SK-N-SH treated with all-trans-retinoic acid at 6 μM for 48 hours (cell line): ENCODE data around the gene DMD.

Source experiments
- TOX ChIP-seq: fragments of 250-450 bp; sonication (Bioruptor Pico); IDR thresholded peaks from 2 replicates; pipeline ENCODE4 v1.8.0; 2021; ENCODE audit warnings: mild to moderate bottlenecking, moderate library complexity, borderline replicate concordance
- ZFP3 ChIP-seq: fragments of 250-450 bp; sonication (Bioruptor Pico); IDR thresholded peaks from 2 replicates; pipeline ENCODE4 v1.5.0; 2020; ENCODE audit warnings: mild to moderate bottlenecking, moderate library complexity
- ZFP30 ChIP-seq: fragments of 450-650 bp; formaldehyde crosslinking; IDR thresholded peaks from 2 replicates; pipeline ENCODE4 v1.5.0; 2022; ENCODE audit warnings: mild to moderate bottlenecking, moderate library complexity
- ZNF8 ChIP-seq: fragments of 450-650 bp; formaldehyde crosslinking; IDR thresholded peaks from 2 replicates; pipeline ENCODE4 v1.5.0; 2020; ENCODE audit warnings: mild to moderate bottlenecking, moderate library complexity

GRCh38 chrX:33045882-33046281 lies 165.5 kb downstream of the DMD start:
- TF ChIP-seq ZFP3 (CRISPR knock-in tag) (no peak), TOX (no peak), ZNF8 (CRISPR knock-in tag) (no peak), ZFP30 (CRISPR knock-in tag) (no peak)
